Muscle layer of duodenum (tissue), 2 donors: ENCODE results near the gene TMOD2.
A peak's percentile ranks its signal among the peaks of the same experiment; 100 is the strongest.

Experiments
- H3K27ac ChIP-seq: one replicate; pipeline ENCODE4 v1.7.0; 2013; ENCODE audit warnings: mild to moderate bottlenecking, low read length
- H3K27me3 ChIP-seq: one replicate; pipeline ENCODE4 v1.7.0; 2013; ENCODE audit warnings: low read depth, mild to moderate bottlenecking, control low read depth, low read length
- H3K36me3 ChIP-seq, 2 donors: one replicate each; pipeline ENCODE4 v1.7.0; 2013; ENCODE audit warnings: low read length in 2 of 2, control low read depth in 1 of 2, mild to moderate bottlenecking in 1 of 2; ENCODE audit not compliant: insufficient read depth in 2 of 2, control insufficient read depth in 1 of 2
- H3K4me1 ChIP-seq, 2 donors: one replicate each; pipeline ENCODE4 v1.7.0; 2013; ENCODE audit warnings: low read length in 2 of 2, mild to moderate bottlenecking in 2 of 2, control low read depth in 1 of 2, moderate library complexity in 1 of 2; ENCODE audit not compliant: insufficient read depth in 2 of 2, control insufficient read depth in 1 of 2
- H3K4me3 ChIP-seq, 2 donors: one replicate each; pipeline ENCODE4 v1.7.0; 2013; ENCODE audit warnings: low read length in 2 of 2, low read depth in 1 of 2, mild to moderate bottlenecking in 1 of 2
- H3K9me3 ChIP-seq, 2 donors: one replicate each; pipeline ENCODE4 v1.7.0; 2013; ENCODE audit warnings: low read length in 2 of 2, control low read depth in 1 of 2, mild to moderate bottlenecking in 1 of 2; ENCODE audit not compliant: control insufficient read depth in 1 of 2
- donor health status: healthy.

The TMOD2 gene

DNA sequence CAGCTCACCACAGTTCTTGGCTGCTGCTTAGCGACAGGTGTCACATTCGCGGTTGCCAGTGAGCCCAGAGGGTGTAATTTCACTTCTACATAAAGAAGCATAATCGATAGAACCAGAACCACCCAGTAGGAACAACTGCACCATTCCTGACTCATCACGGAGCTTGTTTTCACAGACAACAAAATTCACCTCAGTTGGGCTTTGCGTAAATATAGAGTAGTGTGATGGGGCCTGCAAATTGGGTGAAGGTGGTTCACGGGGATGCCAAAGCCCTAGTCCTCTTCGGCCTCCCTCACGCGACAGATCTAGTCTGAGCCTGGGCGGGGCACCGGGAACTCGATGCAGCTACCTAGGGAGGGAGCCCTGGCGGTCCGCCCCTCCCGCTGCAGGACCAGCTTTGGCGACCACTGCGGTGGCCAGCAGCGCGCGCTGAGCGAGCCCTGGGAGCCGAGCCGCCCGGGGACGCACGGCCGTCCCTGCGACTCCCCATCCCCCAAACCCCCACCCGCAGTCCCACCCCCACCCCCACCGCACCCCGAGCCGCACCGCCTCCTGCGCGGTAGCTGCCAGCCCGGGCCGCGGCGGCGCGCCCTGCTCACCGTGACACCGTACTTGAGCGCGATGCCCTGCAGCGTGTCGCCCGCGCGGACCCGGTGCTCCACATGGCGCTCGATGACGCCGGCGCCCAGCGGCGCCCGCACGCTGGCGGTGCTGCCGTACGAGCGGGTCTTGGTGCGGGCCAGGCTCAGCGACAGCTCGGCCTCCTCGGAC lies 14.5 kb upstream of the TMOD2 start:
- peak overlapping the region; percentile 70 for H3K27ac ChIP-seq

GRCh38 chr15:51737522-51738305 lies 13.7 kb upstream of the TMOD2 start, which contains the start of gene LYSMD2:
Gene LYSMD2 (minus strand): TSS chr15:51737655. CDS start chr15:51737622, 33 bp downstream.
- Histone ChIP-seq H3K4me1 (peaks cover 12 to 15% of the 10 kb centered on the region in 2 donors), H3K9me3 (no peaks in the 10 kb centered on the region)

More for the DNA sequence above, 14.5 kb upstream of the TMOD2 start:
- H3K9me3 ChIP-seq: no peaks in the 10 kb centered on the region
- H3K4me3 ChIP-seq: peak overlapping the region; percentile 78 to 86
- no peaks in the 10 kb centered on the region for H3K36me3 ChIP-seq
- peaks cover 20 to 21% of the 10 kb centered on the region in 2 donors for H3K4me1 ChIP-seq
- H3K27me3 ChIP-seq: no peaks in the 10 kb centered on the region

GRCh38 chr15:51738553-51738952 lies 12.8 kb upstream of the TMOD2 start:
- H3K36me3 ChIP-seq: no peaks in the 10 kb centered on the region
- H3K4me1 ChIP-seq: peaks cover 11 to 15% of the 10 kb centered on the region in 2 donors
- H3K27me3 ChIP-seq: no peaks in the 10 kb centered on the region
- H3K9me3 ChIP-seq: no peaks in the 10 kb centered on the region
- H3K27ac ChIP-seq: no peak overlapping the region
- H3K4me3 ChIP-seq: peak overlapping the region in 1 of 2 donors; percentile 65

More at GRCh38 chr15:51737522-51738305, 13.7 kb upstream of the TMOD2 start, which contains the start of gene LYSMD2:
- Histone ChIP-seq H3K36me3 (no peaks in the 10 kb centered on the region), H3K27ac (peak within 1 kb of the TSS; percentile 70), H3K4me3 (peak within 1 kb of the TSS; percentile 78 to 86), H3K27me3 (no peaks in the 10 kb centered on the region)

DNA sequence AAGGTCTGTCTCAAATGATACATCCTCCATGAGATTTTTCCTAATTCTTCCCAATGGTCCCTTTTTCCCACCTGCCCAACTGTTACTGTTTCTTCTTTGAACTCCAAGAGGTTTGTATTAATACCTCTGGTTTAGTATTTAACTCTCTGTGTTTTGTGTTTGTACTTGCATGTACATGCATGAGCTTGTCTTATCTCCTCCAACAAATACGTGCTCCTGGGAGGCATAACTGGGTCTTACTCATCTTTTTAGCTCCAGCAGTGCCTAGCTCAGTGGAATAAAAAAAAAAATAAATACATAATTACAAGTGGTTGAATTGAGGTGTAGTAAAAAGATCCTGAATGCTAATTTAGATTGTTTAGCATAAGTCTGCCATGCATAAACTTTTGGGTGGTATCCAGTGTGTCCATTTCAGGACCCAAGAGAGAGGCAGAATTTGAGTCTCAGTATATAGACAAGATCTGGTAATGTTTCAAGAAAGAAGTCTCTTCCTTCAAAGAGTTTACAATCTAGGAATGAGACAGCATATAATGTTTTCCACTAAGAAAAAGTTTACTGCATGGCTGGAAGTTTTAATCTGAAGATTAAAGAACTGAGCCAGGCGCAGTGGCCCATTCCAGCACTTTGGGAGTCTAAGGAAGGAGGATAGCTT lies 12.2 kb upstream of the TMOD2 start:
- H3K27me3 ChIP-seq: no peaks in the 10 kb centered on the region
- no peaks in the 10 kb centered on the region for H3K36me3 ChIP-seq
- H3K9me3 ChIP-seq: no peaks in the 10 kb centered on the region
- H3K27ac ChIP-seq: no peak overlapping the region
- H3K4me1 ChIP-seq: peaks cover 11 to 15% of the 10 kb centered on the region in 2 donors
- H3K4me3 ChIP-seq: no peak overlapping the region

- no peak overlapping the region for H3K4me3 ChIP-seq
- no peaks in the 10 kb centered on the region for H3K27me3 ChIP-seq
- H3K36me3 ChIP-seq: no peaks in the 10 kb centered on the region
- no peak overlapping the region for H3K27ac ChIP-seq
- H3K4me1 ChIP-seq: peaks cover 0 to 8% of the 10 kb centered on the region in 2 donors
- H3K9me3 ChIP-seq: no peaks in the 10 kb centered on the region
Observed at GRCh38 chr15:51749307-51749706, 2.1 kb upstream of the TMOD2 start.

DNA sequence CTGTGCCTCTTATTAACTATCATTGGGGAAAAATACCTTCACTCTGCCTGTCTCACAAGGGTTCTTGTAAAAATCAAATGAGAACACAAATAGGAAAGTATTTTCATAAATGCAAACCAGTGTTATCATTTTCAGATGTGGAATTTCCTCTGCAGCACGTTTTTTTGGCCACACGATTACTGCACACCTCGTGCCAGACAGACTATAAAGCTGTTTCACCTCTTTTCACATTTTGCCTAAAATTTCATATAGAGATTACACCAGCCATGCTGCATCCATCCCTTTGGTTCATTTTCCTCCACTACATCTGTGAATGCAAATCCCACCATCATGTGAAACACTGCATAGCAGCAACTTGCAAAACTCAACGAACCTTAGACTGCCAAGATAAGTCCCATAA lies 1.2 kb upstream of the TMOD2 start:
- H3K36me3 ChIP-seq: no peaks in the 10 kb centered on the region
- H3K4me3 ChIP-seq: peak overlapping the region in 1 of 2 donors; percentile 76
- no peaks in the 10 kb centered on the region for H3K9me3 ChIP-seq
- peaks cover 0 to 8% of the 10 kb centered on the region in 2 donors for H3K4me1 ChIP-seq
- no peak overlapping the region for H3K27ac ChIP-seq
- H3K27me3 ChIP-seq: no peaks in the 10 kb centered on the region

DNA sequence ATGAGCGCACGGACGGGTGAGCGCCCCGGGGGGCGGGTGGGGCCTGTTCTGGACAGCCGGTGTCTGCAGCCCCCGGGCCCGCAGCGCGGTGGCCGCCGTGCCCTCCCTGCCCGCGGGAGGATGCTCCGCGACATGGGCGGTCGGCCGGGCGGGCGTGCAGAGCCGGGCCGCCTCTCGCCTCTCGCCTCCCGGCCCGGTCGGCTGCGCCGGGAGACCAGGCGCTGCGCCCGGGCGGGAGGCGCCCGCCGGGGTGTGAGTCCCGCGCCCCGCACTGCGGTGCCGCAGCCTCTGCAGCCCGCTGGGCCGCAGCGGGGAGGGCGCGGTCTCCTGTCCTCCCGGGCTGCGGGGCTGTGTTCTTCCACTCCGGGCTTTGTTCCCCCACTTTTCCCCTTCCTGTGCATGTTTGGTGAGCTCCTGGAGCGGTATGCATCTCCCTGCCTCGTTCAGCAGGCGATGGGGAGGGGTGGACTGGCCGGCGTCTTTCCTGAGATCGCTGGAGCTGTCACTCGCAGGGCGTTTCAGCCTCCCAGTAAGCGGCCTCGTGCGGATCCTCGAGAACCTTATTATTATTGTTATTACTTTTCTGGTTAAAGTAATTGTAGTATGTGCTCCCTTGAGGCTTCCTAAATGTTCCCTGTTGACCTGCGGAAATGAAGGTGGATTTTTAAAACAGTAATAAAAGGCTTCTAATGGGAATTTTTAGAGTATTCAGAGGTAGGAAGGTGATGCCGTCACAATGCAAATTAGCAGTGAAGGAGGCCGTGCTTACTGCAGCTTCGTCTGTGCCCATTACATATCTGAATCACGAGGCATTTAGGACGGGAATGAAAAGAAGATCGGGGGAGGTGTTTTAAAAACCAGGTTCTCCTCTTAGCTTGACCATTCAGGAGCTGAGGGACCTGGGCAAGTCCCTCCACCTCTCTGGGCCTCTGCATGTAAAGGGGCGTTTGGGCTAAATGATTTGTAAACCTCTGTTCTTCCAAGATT lies 593 bp downstream of the TMOD2 start:
- H3K36me3 ChIP-seq: no peaks in the 10 kb centered on the region
- peak overlapping the region; percentile 52 for H3K27ac ChIP-seq
- no peaks in the 10 kb centered on the region for H3K9me3 ChIP-seq
- H3K4me3 ChIP-seq: peak overlapping the region; percentile 53 to 76
- H3K4me1 ChIP-seq: peaks cover 0 to 8% of the 10 kb centered on the region in 2 donors
- no peaks in the 10 kb centered on the region for H3K27me3 ChIP-seq

DNA sequence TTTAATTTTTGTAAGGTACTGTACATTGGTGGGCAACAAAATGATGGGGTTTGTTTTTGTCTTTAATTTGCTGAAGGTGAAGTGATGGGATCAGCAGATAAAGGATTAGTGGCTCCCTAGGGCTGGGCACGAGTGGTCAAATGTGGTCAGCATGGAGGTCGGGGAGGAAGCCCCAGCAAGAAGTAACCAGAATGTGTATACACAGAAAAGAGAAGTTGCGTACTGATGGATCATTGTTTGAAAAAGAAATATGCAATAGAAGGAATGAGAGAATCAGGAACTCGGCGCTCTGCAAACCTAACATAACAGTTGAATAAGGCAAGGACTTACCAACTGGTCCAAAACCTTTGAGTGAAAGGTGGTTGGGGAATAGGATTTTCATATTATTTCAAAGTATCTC lies 1.5 kb downstream of the TMOD2 start:
- no peaks in the 10 kb centered on the region for H3K27me3 ChIP-seq
- peaks cover 0 to 8% of the 10 kb centered on the region in 2 donors for H3K4me1 ChIP-seq
- H3K4me3 ChIP-seq: peak overlapping the region; percentile 53 to 76
- no peak overlapping the region for H3K27ac ChIP-seq
- H3K9me3 ChIP-seq: no peaks in the 10 kb centered on the region
- H3K36me3 ChIP-seq: no peaks in the 10 kb centered on the region

- Histone ChIP-seq H3K4me1 (peaks cover 10 to 22% of the 10 kb centered on the region in 2 donors), H3K36me3 (no peaks in the 10 kb centered on the region), H3K9me3 (no peaks in the 10 kb centered on the region), H3K27ac (no peak overlapping the region), H3K4me3 (no peak overlapping the region), H3K27me3 (no peaks in the 10 kb centered on the region)
Observed at GRCh38 chr15:51754267-51754666, 2.9 kb downstream of the TMOD2 start.

GRCh38 chr15:51755790-51756189 lies 4.4 kb downstream of the TMOD2 start:
- Histone ChIP-seq H3K4me1 (peaks cover 16 to 29% of the 10 kb centered on the region in 2 donors), H3K27ac (no peak overlapping the region), H3K9me3 (no peaks in the 10 kb centered on the region), H3K27me3 (no peaks in the 10 kb centered on the region), H3K36me3 (no peaks in the 10 kb centered on the region), H3K4me3 (no peak overlapping the region)
